Body of pancreas (tissue), 4 donors: Measurements from ENCODE around the gene HEYL. TPM values are rescaled to one million over a fixed set of nuclear protein-coding genes. Genes with fewer than 3 reads are reported as not detected.

Experiments used
- ATAC-seq: fragments of 150-250 bp; one replicate; pipeline ENCODE4 v1.9.1; 2016
- DNase-seq, 4 donors: peaks; one replicate each; pipeline ENCODE4 v3.0.0-alpha.2; 2019
- H3K27ac ChIP-seq, 4 donors: fragments of 200-600 bp; sonication (generic); 1 replicate in 3 of 4; 2 replicates in 1 of 4; pipeline versions ENCODE4 v1.5.1 to v1.6.1; 2016 to 2019; ENCODE audit warnings: mild to moderate bottlenecking in 1 of 4, mixed read lengths in 1 of 4, moderate library complexity in 1 of 4
- H3K27me3 ChIP-seq, 2 donors: fragments of 200-600 bp; sonication (generic); one replicate each; pipeline ENCODE4 v1.6.0; 2016; ENCODE audit warnings: mild to moderate bottlenecking in 1 of 2
- H3K36me3 ChIP-seq, 2 donors: fragments of 200-600 bp; sonication (generic); replicated peaks in 1 of 2; 2 replicates each; pipeline ENCODE4 v1.5.1; 2016; ENCODE audit warnings: low read depth in 2 of 2; ENCODE audit not compliant: insufficient read depth in 1 of 2
- H3K4me1 ChIP-seq: fragments of 200-600 bp; sonication (generic); one replicate; pipeline ENCODE4 v1.6.0; 2016
- H3K4me3 ChIP-seq, 2 donors: fragments of 200-600 bp; sonication (generic); 1 replicate in 1 of 2; 2 replicates in 1 of 2; pipeline ENCODE4 v1.5.1; 2016 to 2019
- H3K9me3 ChIP-seq, 3 donors: fragments of 200-600 bp; sonication (generic); 1 replicate in 2 of 3; 2 replicates in 1 of 3; pipeline ENCODE4 v1.5.1; 2016
- CTCF ChIP-seq, 7 experiments: fragments of 450-650 bp in 4 of 7; fragments of 200-600 bp in 3 of 7; sonication (generic) in 3 of 7; IDR thresholded peaks; one replicate each; pipeline ENCODE4 v1.5.1; 2016 to 2019; ENCODE audit warnings: antibody characterized with exemption in 7 of 7
- POLR2A ChIP-seq, 3 donors: fragments of 450-650 bp; IDR thresholded peaks; one replicate each; pipeline ENCODE4 v1.6.1; 2016; ENCODE audit warnings: antibody characterized with exemption in 3 of 3, mild to moderate bottlenecking in 2 of 3
- WGBS, 2 donors: methylation state at CpG; one replicate each; pipeline ENCODE4 v1.1.5; 2017; 5-methylcytosine and 5-hydroxymethylcytosine counted together
- intact Hi-C: fragments of 100-400 bp; cut with DNase I; formaldehyde crosslinking; loops from one replicate; pipeline ENCODE4 v1.15.1; 2023
- total RNA-seq, 2 donors: library from RNA; depleted of rRNA; stranded (reverse); fragments of >200 nt; gene quantifications; one replicate each; pipeline ENCODE4 v1.1.0, GENCODE V29; 2016

Gene HEYL
- total RNA-seq, 2 donors from 2014 or later, result 33.6 to 33.7 TPM

GRCh38 chr1:39685071-39685470, 45.6 kb upstream of the HEYL start:
- no peak overlapping the region for H3K27ac ChIP-seq
- peaks cover 0 to 4% of the 10 kb centered on the region in 2 donors for H3K27me3 ChIP-seq
- no peak overlapping the region for H3K4me3 ChIP-seq
- peaks cover under 1% of the 10 kb centered on the region for H3K4me1 ChIP-seq
- DNase-seq, result no peak
- intact Hi-C loops, result no loop called here
- TF ChIP-seq POLR2A (IDR thresholded peaks at IDR 0.05) (no peak), CTCF (IDR thresholded peaks at IDR 0.05) (no peak)
- no peak for ATAC-seq
- WGBS, 2 donors, result 77 to 81% methylated on average over 3 of the region's 3 CpGs
- no peaks in the 10 kb centered on the region for H3K36me3 ChIP-seq
- no peaks in the 10 kb centered on the region for H3K9me3 ChIP-seq

- ATAC-seq, result no peak
Measured at GRCh38 chr1:39684313-39684664, 44.8 kb upstream of the HEYL start.

GRCh38 chr1:39683591-39684312, 44.3 kb upstream of the HEYL start:
- DNase-seq, result no peak
- H3K27me3 ChIP-seq, result peaks cover 0 to 4% of the 10 kb centered on the region in 2 donors
- intact Hi-C loops, result no loop called here
- TF ChIP-seq CTCF (IDR thresholded peaks at IDR 0.05) (no peak), POLR2A (IDR thresholded peaks at IDR 0.05) (no peak)
- H3K4me1 ChIP-seq, result no peaks in the 10 kb centered on the region
- 43 to 53% methylated on average over 37 of the region's 62 CpGs for WGBS, 2 donors
- no peaks in the 10 kb centered on the region for H3K36me3 ChIP-seq
- no peak for ATAC-seq
- no peak overlapping the region for H3K4me3 ChIP-seq
- H3K27ac ChIP-seq, result no peak overlapping the region
- H3K9me3 ChIP-seq, result no peaks in the 10 kb centered on the region

More at GRCh38 chr1:39684313-39684664, 44.8 kb upstream of the HEYL start:
- WGBS, 2 donors, result 63% methylated on average over 12 of the region's 13 CpGs; no CpG with 5 or more reads in 1 of the 2 donors
- Histone ChIP-seq H3K36me3 (no peaks in the 10 kb centered on the region), H3K4me3 (no peak overlapping the region), H3K4me1 (no peaks in the 10 kb centered on the region), H3K9me3 (no peaks in the 10 kb centered on the region), H3K27ac (no peak overlapping the region), H3K27me3 (peaks cover 0 to 4% of the 10 kb centered on the region in 2 donors)
- intact Hi-C loops, result no loop called here
- DNase-seq, result no peak
- TF ChIP-seq POLR2A (IDR thresholded peaks at IDR 0.05) (no peak), CTCF (IDR thresholded peaks at IDR 0.05) (no peak)

GRCh38 chr1:39681999-39682398, 42.6 kb upstream of the HEYL start:
- Histone ChIP-seq H3K4me1 (no peaks in the 10 kb centered on the region), H3K27ac (no peak overlapping the region), H3K4me3 (no peak overlapping the region), H3K9me3 (no peaks in the 10 kb centered on the region), H3K27me3 (peaks cover 0 to 4% of the 10 kb centered on the region in 2 donors), H3K36me3 (no peaks in the 10 kb centered on the region)
- DNase-seq (no peak), ATAC-seq (no peak)
- intact Hi-C loops, result no loop called here
- 75 to 88% methylated on average over 1 of the region's 1 CpG for WGBS, 2 donors
- TF ChIP-seq CTCF (IDR thresholded peaks at IDR 0.05) (no peak), POLR2A (IDR thresholded peaks at IDR 0.05) (no peak)

GRCh38 chr1:39681294-39681693, 41.9 kb upstream of the HEYL start:
- Histone ChIP-seq H3K27me3 (peaks cover 0 to 4% of the 10 kb centered on the region in 2 donors), H3K4me3 (no peak overlapping the region), H3K36me3 (no peaks in the 10 kb centered on the region), H3K27ac (no peak overlapping the region), H3K9me3 (no peaks in the 10 kb centered on the region), H3K4me1 (no peaks in the 10 kb centered on the region)
- 77 to 81% methylated on average over 3 of the region's 3 CpGs for WGBS, 2 donors
- DNase-seq, result no peak
- intact Hi-C loops, result no loop called here
- TF ChIP-seq POLR2A (IDR thresholded peaks at IDR 0.05) (no peak), CTCF (IDR thresholded peaks at IDR 0.05) (no peak)
- ATAC-seq, result no peak
